Testis (tissue), 3 donors: ENCODE measurements around the gene HSH2D. TPM values are rescaled to one million over a fixed set of nuclear protein-coding genes. Genes with fewer than 3 reads are reported as not detected.
A peak's percentile ranks its signal among the peaks of the same experiment; 100 is the strongest.

Experiments used
- DNase-seq: peaks from one replicate; pipeline ENCODE4 v3.0.0-alpha.2; 2019
- H3K27ac ChIP-seq, 2 donors: fragments of 200-600 bp; sonication (generic); one replicate each; pipeline ENCODE4 v1.5.1; 2019
- H3K27me3 ChIP-seq: fragments of 200-600 bp; sonication (generic); one replicate; pipeline ENCODE4 v1.5.1; 2019
- H3K36me3 ChIP-seq: fragments of 200-600 bp; sonication (generic); one replicate; pipeline ENCODE4 v1.5.1; 2017; ENCODE audit warnings: low read depth; ENCODE audit errors: missing control alignments
- H3K4me1 ChIP-seq: fragments of 200-600 bp; sonication (generic); one replicate; pipeline ENCODE4 v1.5.1; 2019
- H3K4me3 ChIP-seq, 2 donors: fragments of 200-600 bp; sonication (generic); one replicate each; pipeline ENCODE4 v1.5.1; 2017 to 2019
- H3K9me3 ChIP-seq: fragments of 200-600 bp; sonication (generic); one replicate; pipeline ENCODE4 v1.5.1; 2017
- POLR2A ChIP-seq: fragments of 450-650 bp; IDR thresholded peaks from one replicate; pipeline ENCODE4 v1.6.1; 2017; ENCODE audit warnings: antibody characterized with exemption, mild to moderate bottlenecking, moderate library complexity
- WGBS, 2 donors: methylation state at CpG; one replicate each; pipeline ENCODE4 v1.1.5; 2018; 5-methylcytosine and 5-hydroxymethylcytosine counted together
- intact Hi-C: fragments of 100-400 bp; cut with DNase I; formaldehyde crosslinking; loops from one replicate; pipeline ENCODE4 v1.15.1; 2023; ENCODE audit warnings: low total_unique reads
- polyA plus RNA-seq: library from polyadenylated mRNA; stranded (reverse); fragments of 350-450 nt; fragmentation: Illumina TruSeq; extraction: RNeasy Lipid Tissue Mini Kit (QIAGEN cat#74804); gene quantifications from one replicate; pipeline ENCODE4 v1.2.3, GENCODE V29; 2014; ENCODE audit warnings: low read depth, low replicate concordance; ENCODE audit not compliant: insufficient read depth
- total RNA-seq, 2 donors: library from RNA; depleted of rRNA; stranded (reverse); fragments of >200 nt; gene quantifications; one replicate each; pipeline ENCODE4 v1.2.3, GENCODE V29; 2016
- TF ChIP-seq, protein P1 (sequence below), 3 experiments: fragments of 450-650 bp in 2 of 3; fragments of 200-600 bp in 1 of 3; sonication (generic) in 1 of 3; IDR thresholded peaks; one replicate each; pipeline ENCODE4 v1.5.1; 2016 to 2019; ENCODE audit warnings: antibody characterized with exemption in 3 of 3, mild to moderate bottlenecking in 2 of 3, moderate library complexity in 1 of 3

HSH2D gene
- total and polyA plus RNA-seq, 3 donors from 2014 or later, result 0.55 to 1.6 (median 0.68) TPM

GRCh38 chr19:16202320-16203255 is 59.1 kb downstream of the HSH2D start:
- intact Hi-C loops, result no loop called here
- WGBS, 2 donors, result 86 to 87% methylated on average over 20 to 22 of the region's 22 CpGs
- H3K36me3 ChIP-seq, result no peaks in the 10 kb centered on the region

GRCh38 chr19:16203256-16204004 is 59.9 kb downstream of the HSH2D start:
- H3K27me3 ChIP-seq, result no peaks in the 10 kb centered on the region
- TF ChIP-seq POLR2A, result no peak
- TF ChIP-seq, protein P1, sequence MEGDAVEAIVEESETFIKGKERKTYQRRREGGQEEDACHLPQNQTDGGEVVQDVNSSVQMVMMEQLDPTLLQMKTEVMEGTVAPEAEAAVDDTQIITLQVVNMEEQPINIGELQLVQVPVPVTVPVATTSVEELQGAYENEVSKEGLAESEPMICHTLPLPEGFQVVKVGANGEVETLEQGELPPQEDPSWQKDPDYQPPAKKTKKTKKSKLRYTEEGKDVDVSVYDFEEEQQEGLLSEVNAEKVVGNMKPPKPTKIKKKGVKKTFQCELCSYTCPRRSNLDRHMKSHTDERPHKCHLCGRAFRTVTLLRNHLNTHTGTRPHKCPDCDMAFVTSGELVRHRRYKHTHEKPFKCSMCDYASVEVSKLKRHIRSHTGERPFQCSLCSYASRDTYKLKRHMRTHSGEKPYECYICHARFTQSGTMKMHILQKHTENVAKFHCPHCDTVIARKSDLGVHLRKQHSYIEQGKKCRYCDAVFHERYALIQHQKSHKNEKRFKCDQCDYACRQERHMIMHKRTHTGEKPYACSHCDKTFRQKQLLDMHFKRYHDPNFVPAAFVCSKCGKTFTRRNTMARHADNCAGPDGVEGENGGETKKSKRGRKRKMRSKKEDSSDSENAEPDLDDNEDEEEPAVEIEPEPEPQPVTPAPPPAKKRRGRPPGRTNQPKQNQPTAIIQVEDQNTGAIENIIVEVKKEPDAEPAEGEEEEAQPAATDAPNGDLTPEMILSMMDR (IDR thresholded peaks at IDR 0.05), result no peak
- H3K9me3 ChIP-seq, result no peaks in the 10 kb centered on the region
- WGBS, 2 donors, result 81 to 90% methylated on average over 13 to 19 of the region's 19 CpGs
- intact Hi-C loops, result no loop called here
- H3K4me3 ChIP-seq, result no peak overlapping the region
- peaks cover 15% of the 10 kb centered on the region for H3K4me1 ChIP-seq
- no peaks in the 10 kb centered on the region for H3K36me3 ChIP-seq
- no peak for DNase-seq
- no peak overlapping the region for H3K27ac ChIP-seq

More at GRCh38 chr19:16202320-16203255, 59.1 kb downstream of the HSH2D start:
- TF ChIP-seq, protein P1 (IDR thresholded peaks at IDR 0.05), result no peak
- TF ChIP-seq POLR2A, result no peak
- H3K4me1 ChIP-seq, result peaks cover 16% of the 10 kb centered on the region
- H3K4me3 ChIP-seq, result no peak overlapping the region
- no peak for DNase-seq
- no peak overlapping the region for H3K27ac ChIP-seq
- no peaks in the 10 kb centered on the region for H3K9me3 ChIP-seq
- H3K27me3 ChIP-seq, result no peaks in the 10 kb centered on the region

- no peak for DNase-seq
- no peak overlapping the region for H3K27ac ChIP-seq
- TF ChIP-seq, protein P1 (IDR thresholded peaks at IDR 0.05), result no peak
- no peak for TF ChIP-seq POLR2A
- no peak overlapping the region for H3K4me3 ChIP-seq
- H3K27me3 ChIP-seq, result no peaks in the 10 kb centered on the region
- no peaks in the 10 kb centered on the region for H3K9me3 ChIP-seq
- 84 to 90% methylated on average over 5 of the region's 5 CpGs for WGBS, 2 donors
- intact Hi-C loops, result no loop called here
- H3K36me3 ChIP-seq, result no peaks in the 10 kb centered on the region
- peaks cover 10% of the 10 kb centered on the region for H3K4me1 ChIP-seq
Observed at GRCh38 chr19:16204005-16204294, 60.5 kb downstream of the HSH2D start.

- H3K4me1 ChIP-seq, result peaks cover 9% of the 10 kb centered on the region
- 59 to 64% methylated on average over 7 to 11 of the region's 11 CpGs for WGBS, 2 donors
- no peak for TF ChIP-seq POLR2A
- TF ChIP-seq, protein P1 (IDR thresholded peaks at IDR 0.05), result no peak
- intact Hi-C loops, result no loop called here
- H3K27ac ChIP-seq, result no peak overlapping the region
- no peaks in the 10 kb centered on the region for H3K9me3 ChIP-seq
- H3K4me3 ChIP-seq, result no peak overlapping the region
- no peaks in the 10 kb centered on the region for H3K27me3 ChIP-seq
- DNase-seq, result peak; percentile 31
- no peaks in the 10 kb centered on the region for H3K36me3 ChIP-seq
Observed at GRCh38 chr19:16205205-16206045, 61.9 kb downstream of the HSH2D start.
